ENCODE data around the gene KRT2. TPM values are rescaled to one million over a fixed set of nuclear protein-coding genes. Genes with fewer than 3 reads are reported as not detected.

The KRT2 gene
- total RNA-seq, 1 experiment from 2014 or later: not detected

GRCh38 chr12:52681526-52682380 lies 29.7 kb upstream of the KRT2 start:
- Histone ChIP-seq H3K27ac (no peak overlapping the region), H3K27me3 (replicated peaks) (peaks cover 25% of the 10 kb centered on the region), H3K9me3 (replicated peaks) (peaks cover 13% of the 10 kb centered on the region), H3K4me1 (replicated peaks) (no peaks in the 10 kb centered on the region), H3K36me3 (peaks cover 9% of the 10 kb centered on the region), H3K4me3 (no peak overlapping the region)
- peak; percentile 83 to 95 for DNase-seq (ENCODE audit: low read depth in 1 of 2, low spot score in 2 of 2)

GRCh38 chr12:52680363-52680762 lies 28.4 kb upstream of the KRT2 start, which contains the start of gene KRT1:
TSS of gene KRT1 (minus strand) at chr12:52680407. CDS start at chr12:52680348, 59 bp downstream.
- no peaks in the 10 kb centered on the region for H3K4me1 ChIP-seq (replicated peaks)
- H3K27ac ChIP-seq: no peak within 1 kb of the TSS
- DNase-seq (ENCODE audit: low read depth in 1 of 2, low spot score in 2 of 2): peak; percentile 79 to 90
- peaks cover 12% of the 10 kb centered on the region; the same call in 1 of the 2 replicates for H3K27me3 ChIP-seq (replicated peaks)
- peaks cover 14% of the 10 kb centered on the region for H3K9me3 ChIP-seq (replicated peaks)
- no peak within 1 kb of the TSS for H3K4me3 ChIP-seq
- H3K36me3 ChIP-seq: peaks cover 23% of the 10 kb centered on the region

DNA sequence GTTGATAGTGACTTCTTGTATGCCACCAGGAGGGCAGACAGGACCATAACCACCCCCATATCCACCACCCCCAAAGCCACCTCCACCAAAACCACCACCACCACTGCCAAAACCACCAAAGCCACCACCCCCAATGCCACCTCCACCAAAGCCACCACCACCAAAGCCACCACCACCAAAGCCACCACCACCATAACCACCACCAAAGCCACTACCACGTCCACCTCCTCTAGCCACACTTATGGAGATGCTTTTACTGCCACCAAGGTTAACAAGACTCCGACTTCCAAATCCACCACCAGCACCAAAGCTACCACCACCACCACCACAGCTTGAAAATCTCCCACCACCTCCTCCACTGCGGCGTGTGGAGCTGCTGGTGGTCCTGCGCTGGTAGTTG lies 27.9 kb upstream of the KRT2 start:
- no peaks in the 10 kb centered on the region for H3K4me1 ChIP-seq (replicated peaks)
- H3K4me3 ChIP-seq: no peak overlapping the region
- peaks cover 14% of the 10 kb centered on the region for H3K9me3 ChIP-seq (replicated peaks)
- peaks cover 12% of the 10 kb centered on the region; the same call in 1 of the 2 replicates for H3K27me3 ChIP-seq (replicated peaks)
- peak in 1 of 2 experiments; percentile 95 for DNase-seq (ENCODE audit: low read depth in 1 of 2, low spot score in 2 of 2)
- no peak overlapping the region for H3K27ac ChIP-seq
- peaks cover 27% of the 10 kb centered on the region for H3K36me3 ChIP-seq

DNA sequence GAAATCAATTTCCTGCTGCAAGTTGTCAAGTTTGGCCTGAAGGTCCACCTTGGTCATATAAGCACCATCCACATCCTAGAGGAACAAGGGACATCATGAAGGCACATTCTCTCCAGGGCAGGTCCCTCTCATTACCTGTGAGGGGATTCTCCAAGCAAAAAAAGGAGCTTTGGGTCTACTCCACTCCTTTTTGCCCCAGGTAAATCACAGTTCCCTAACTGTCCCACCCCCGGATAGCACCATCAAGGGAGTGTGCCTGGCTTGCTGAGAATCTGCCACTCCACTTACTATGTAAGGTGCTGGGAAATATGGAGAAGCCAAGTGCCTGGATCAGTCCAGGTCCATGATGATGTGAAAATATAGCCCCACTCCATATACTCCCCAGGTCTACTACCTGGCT lies 25.7 kb upstream of the KRT2 start:
- Histone ChIP-seq H3K27ac (no peak overlapping the region), H3K4me1 (replicated peaks) (peaks cover 3% of the 10 kb centered on the region), H3K27me3 (replicated peaks) (peaks cover 8% of the 10 kb centered on the region; the same call in 1 of the 2 replicates), H3K9me3 (replicated peaks) (peaks cover 17% of the 10 kb centered on the region), H3K4me3 (no peak overlapping the region), H3K36me3 (peaks cover 49% of the 10 kb centered on the region)
- peak; percentile 83 to 92 for DNase-seq (ENCODE audit: low read depth in 1 of 2, low spot score in 2 of 2)

GRCh38 chr12:52677126-52677525 lies 25.1 kb upstream of the KRT2 start:
- no peak overlapping the region for H3K4me3 ChIP-seq
- DNase-seq (ENCODE audit: low read depth in 1 of 2, low spot score in 2 of 2): peak; percentile 80 to 94
- H3K27me3 ChIP-seq (replicated peaks): peaks cover 8% of the 10 kb centered on the region; the same call in 1 of the 2 replicates
- H3K27ac ChIP-seq: no peak overlapping the region
- H3K36me3 ChIP-seq: peaks cover 52% of the 10 kb centered on the region
- peaks cover 17% of the 10 kb centered on the region for H3K9me3 ChIP-seq (replicated peaks)
- peaks cover 8% of the 10 kb centered on the region for H3K4me1 ChIP-seq (replicated peaks)

DNA sequence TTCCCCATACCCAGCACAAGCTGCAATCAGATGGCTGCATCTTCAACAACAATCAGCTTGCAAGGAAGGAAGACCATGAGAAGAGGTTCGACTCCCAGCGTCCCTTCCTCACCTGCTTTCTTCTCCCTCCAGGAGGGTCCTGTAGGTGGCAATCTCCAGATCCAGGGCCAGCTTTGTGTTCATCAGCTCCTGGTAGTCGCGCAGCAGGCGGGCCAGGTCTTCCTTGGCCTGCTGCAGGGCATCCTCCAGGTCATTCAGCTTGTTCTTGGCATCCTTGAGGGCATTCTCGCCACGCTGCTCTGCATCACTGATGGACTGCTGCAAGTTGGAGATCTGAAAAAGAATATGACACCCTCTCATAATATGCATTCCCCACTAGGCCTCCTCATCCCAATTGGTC lies 24.2 kb upstream of the KRT2 start:
- peaks cover 13% of the 10 kb centered on the region for H3K4me1 ChIP-seq (replicated peaks)
- DNase-seq (ENCODE audit: low read depth in 1 of 2, low spot score in 2 of 2): peak in 1 of 2 experiments; percentile 95
- H3K9me3 ChIP-seq (replicated peaks): peaks cover 17% of the 10 kb centered on the region
- peaks cover 61% of the 10 kb centered on the region for H3K36me3 ChIP-seq
- peaks cover 8% of the 10 kb centered on the region; the same call in 1 of the 2 replicates for H3K27me3 ChIP-seq (replicated peaks)
- no peak overlapping the region for H3K4me3 ChIP-seq
- no peak overlapping the region for H3K27ac ChIP-seq

GRCh38 chr12:52675301-52675701 lies 23.3 kb upstream of the KRT2 start:
- Histone ChIP-seq H3K4me3 (no peak overlapping the region), H3K27ac (no peak overlapping the region), H3K9me3 (replicated peaks) (peaks cover 17% of the 10 kb centered on the region), H3K4me1 (replicated peaks) (peaks cover 13% of the 10 kb centered on the region), H3K27me3 (replicated peaks) (no peaks in the 10 kb centered on the region), H3K36me3 (peaks cover 69% of the 10 kb centered on the region)
- DNase-seq (ENCODE audit: low read depth in 1 of 2, low spot score in 2 of 2): peak; percentile 77 to 97

GRCh38 chr12:52674433-52674775 lies 22.4 kb upstream of the KRT2 start:
- Histone ChIP-seq H3K36me3 (peaks cover 77% of the 10 kb centered on the region), H3K9me3 (replicated peaks) (peaks cover 15% of the 10 kb centered on the region), H3K27me3 (replicated peaks) (no peaks in the 10 kb centered on the region), H3K27ac (no peak overlapping the region), H3K4me1 (replicated peaks) (peaks cover 13% of the 10 kb centered on the region), H3K4me3 (no peak overlapping the region)
- DNase-seq (ENCODE audit: low read depth in 1 of 2, low spot score in 2 of 2): peak in 1 of 2 experiments; percentile 91

DNA sequence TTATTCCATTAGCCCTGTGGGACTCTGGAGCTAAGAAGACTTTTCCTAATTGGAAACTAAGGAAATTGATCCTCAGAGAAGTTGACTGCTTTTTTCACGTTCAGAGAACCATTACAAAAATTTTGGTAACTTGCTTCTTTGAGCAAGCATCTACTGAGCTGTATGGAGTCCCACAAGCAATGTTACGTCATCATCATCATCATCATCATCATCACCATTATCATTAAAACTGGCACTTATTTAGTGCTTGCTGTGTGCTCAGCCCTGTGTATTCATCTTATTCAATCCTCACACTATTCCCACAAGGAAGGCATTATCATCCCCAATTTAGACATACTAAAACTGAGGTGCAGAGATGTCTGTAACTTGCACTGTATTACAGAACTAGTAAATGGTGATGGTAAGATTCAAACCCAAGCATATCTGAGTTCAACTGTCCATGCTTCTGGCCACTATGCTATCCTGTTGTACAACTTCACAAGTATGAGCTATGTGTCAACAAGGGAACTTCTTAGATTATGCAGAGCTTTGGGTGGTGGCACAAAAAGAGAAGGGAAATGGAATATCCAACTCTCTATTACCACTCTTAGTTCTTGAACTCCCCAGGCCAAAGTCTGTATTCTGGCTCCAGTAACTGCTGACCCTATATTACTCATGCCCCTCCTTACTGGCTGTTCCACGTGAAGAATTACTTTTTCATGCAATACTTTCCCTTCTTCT lies 21.9 kb upstream of the KRT2 start:
- Histone ChIP-seq H3K4me1 (replicated peaks) (peaks cover 13% of the 10 kb centered on the region), H3K9me3 (replicated peaks) (peaks cover 13% of the 10 kb centered on the region), H3K4me3 (no peak overlapping the region), H3K36me3 (peaks cover 80% of the 10 kb centered on the region), H3K27ac (no peak overlapping the region), H3K27me3 (replicated peaks) (no peaks in the 10 kb centered on the region)
- peak in 1 of 2 experiments; percentile 74 for DNase-seq (ENCODE audit: low read depth in 1 of 2, low spot score in 2 of 2)

DNA sequence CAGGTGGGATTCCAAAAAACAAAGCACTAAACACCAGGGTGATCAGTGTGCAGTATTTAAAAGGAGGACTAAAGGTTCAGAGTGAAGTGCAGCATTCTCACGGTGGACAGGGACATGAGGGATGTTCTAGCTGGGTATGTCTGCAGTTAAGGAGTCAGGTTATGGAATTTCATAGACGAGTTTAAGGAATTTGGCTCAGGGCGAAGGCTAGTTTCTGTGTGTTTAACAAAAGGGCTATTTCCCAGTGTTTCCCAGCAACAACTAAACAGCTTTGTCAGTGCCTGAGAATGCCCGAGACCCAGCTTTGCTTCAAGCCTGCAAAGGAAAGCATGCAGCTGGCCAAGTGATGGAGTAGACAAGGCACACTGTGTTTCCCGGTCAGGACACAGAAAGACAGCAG lies 21.2 kb upstream of the KRT2 start:
- Histone ChIP-seq H3K4me1 (replicated peaks) (peaks cover 13% of the 10 kb centered on the region), H3K9me3 (replicated peaks) (peaks cover 13% of the 10 kb centered on the region), H3K27me3 (replicated peaks) (no peaks in the 10 kb centered on the region), H3K27ac (no peak overlapping the region), H3K4me3 (no peak overlapping the region), H3K36me3 (peaks cover 86% of the 10 kb centered on the region)
- peak; percentile 78 to 93 for DNase-seq (ENCODE audit: low read depth in 1 of 2, low spot score in 2 of 2)

GRCh38 chr12:52672321-52672933 lies 20.4 kb upstream of the KRT2 start:
- Histone ChIP-seq H3K4me3 (no peak overlapping the region), H3K27me3 (replicated peaks) (no peaks in the 10 kb centered on the region), H3K4me1 (replicated peaks) (peaks cover 13% of the 10 kb centered on the region), H3K9me3 (replicated peaks) (peaks cover 13% of the 10 kb centered on the region), H3K36me3 (peaks cover 90% of the 10 kb centered on the region), H3K27ac (peak overlapping the region; percentile 0; the same call in 1 of the 2 replicates)
- peak; percentile 92 to 99 for DNase-seq (ENCODE audit: low read depth in 1 of 2, low spot score in 2 of 2)

DNA sequence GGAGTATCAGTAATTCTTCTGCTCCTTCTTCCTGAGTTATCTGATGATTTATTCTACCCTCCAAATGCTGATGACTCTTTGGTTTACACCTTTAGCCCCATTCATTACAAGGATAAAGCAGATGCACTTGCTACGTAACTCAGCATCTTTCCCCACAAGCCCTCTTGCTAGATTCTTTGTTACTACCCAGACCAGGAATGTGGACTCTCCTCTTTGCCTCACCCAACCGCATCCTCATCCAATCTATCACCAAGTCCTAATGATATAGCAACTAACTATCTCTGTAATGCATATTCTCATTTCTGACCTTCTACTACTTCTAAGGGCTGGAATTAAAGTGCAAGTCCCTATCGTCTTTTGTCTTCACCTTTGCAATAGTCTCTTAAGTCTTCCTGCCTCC lies 18.9 kb upstream of the KRT2 start:
- Histone ChIP-seq H3K9me3 (replicated peaks) (peaks cover 5% of the 10 kb centered on the region; the same call in 1 of the 2 replicates), H3K4me1 (replicated peaks) (peaks cover 13% of the 10 kb centered on the region), H3K36me3 (peaks cover 75% of the 10 kb centered on the region), H3K27ac (no peak overlapping the region), H3K27me3 (replicated peaks) (no peaks in the 10 kb centered on the region), H3K4me3 (no peak overlapping the region)
- peak in 1 of 2 experiments; percentile 88 for DNase-seq (ENCODE audit: low read depth in 1 of 2, low spot score in 2 of 2)

DNA sequence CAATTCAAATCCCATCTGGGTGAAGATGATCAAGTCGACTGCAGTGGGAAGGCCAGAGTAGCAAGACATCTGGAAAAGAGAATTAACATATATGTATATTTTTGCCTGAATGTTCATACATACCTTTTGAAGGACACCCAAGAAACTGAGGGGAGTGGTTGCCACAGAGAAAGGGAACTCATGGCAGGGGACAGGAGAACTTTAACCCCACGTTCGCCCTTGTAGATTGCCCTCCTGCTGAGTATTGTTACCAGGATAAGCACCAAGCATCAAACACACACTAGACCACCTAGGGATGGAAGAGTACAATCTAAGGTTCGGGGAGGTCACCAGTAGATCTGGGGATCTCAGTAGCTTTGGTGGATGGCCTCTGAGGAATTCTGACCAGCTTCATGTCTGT lies 18.5 kb upstream of the KRT2 start:
- Histone ChIP-seq H3K27ac (no peak overlapping the region), H3K36me3 (peaks cover 70% of the 10 kb centered on the region), H3K9me3 (replicated peaks) (peaks cover 5% of the 10 kb centered on the region; the same call in 1 of the 2 replicates), H3K27me3 (replicated peaks) (no peaks in the 10 kb centered on the region), H3K4me3 (no peak overlapping the region), H3K4me1 (replicated peaks) (peaks cover 13% of the 10 kb centered on the region)
- DNase-seq (ENCODE audit: low read depth in 1 of 2, low spot score in 2 of 2): peak; percentile 79 to 90

Measured in SJSA1 (cell line).